Body of pancreas (tissue), 4 donors: ENCODE data around the gene LSAMP.

Source experiments
- POLR2A ChIP-seq, 3 donors: fragments of 450-650 bp; IDR thresholded peaks; one replicate each; pipeline ENCODE4 v1.6.1; 2016; ENCODE audit warnings: antibody characterized with exemption in 3 of 3, mild to moderate bottlenecking in 2 of 3
- TF ChIP-seq, protein P1 (sequence below), 7 experiments: fragments of 450-650 bp in 4 of 7; fragments of 200-600 bp in 3 of 7; sonication (generic) in 3 of 7; IDR thresholded peaks; one replicate each; pipeline ENCODE4 v1.5.1; 2016 to 2019; ENCODE audit warnings: antibody characterized with exemption in 7 of 7

DNA sequence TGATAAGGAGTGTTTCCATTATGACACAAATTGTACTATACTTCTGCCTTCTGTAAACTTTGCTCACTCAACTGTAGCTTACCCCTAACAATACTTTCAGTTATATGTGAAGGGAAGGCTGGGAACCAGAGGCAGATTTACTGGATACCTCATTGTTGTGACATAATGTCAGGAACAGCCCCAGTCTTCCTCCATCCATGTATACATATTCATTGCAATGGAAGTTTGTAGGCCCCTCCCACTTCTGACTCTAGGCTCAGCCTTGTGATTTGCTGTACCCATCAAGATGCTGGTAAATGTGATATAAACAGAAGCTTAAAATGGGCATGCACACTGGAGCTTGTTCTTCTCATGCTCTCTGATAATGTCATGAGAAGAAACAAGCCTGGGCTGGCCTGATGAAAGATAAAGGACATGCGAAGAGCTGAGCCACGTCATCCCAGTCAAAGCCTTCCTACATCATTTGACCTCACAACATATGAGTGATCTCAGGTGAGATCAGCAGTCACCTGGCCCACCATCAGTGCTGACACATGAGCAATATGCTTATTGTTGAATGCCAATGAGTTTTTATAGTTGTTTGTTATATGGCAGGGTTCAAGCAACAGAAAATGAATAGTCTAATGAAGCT, 554.2 kb downstream of the LSAMP start:
- TF ChIP-seq, protein P1, sequence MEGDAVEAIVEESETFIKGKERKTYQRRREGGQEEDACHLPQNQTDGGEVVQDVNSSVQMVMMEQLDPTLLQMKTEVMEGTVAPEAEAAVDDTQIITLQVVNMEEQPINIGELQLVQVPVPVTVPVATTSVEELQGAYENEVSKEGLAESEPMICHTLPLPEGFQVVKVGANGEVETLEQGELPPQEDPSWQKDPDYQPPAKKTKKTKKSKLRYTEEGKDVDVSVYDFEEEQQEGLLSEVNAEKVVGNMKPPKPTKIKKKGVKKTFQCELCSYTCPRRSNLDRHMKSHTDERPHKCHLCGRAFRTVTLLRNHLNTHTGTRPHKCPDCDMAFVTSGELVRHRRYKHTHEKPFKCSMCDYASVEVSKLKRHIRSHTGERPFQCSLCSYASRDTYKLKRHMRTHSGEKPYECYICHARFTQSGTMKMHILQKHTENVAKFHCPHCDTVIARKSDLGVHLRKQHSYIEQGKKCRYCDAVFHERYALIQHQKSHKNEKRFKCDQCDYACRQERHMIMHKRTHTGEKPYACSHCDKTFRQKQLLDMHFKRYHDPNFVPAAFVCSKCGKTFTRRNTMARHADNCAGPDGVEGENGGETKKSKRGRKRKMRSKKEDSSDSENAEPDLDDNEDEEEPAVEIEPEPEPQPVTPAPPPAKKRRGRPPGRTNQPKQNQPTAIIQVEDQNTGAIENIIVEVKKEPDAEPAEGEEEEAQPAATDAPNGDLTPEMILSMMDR (IDR thresholded peaks at IDR 0.05), result no peak
- TF ChIP-seq POLR2A (IDR thresholded peaks at IDR 0.05), result no peak
